ENCODE data around the gene CROCC. TPM values are rescaled to one million over a fixed set of nuclear protein-coding genes. Genes with fewer than 3 reads are reported as not detected.

CROCC gene
- total RNA-seq, 2 experiments from 2014 or later: 27.7 to 28.5 TPM

- Mint-ChIP-seq H3K4me1 (ENCODE audit: low read depth) (peaks cover 4% of the 10 kb centered on the region), H3K27me3 (peaks cover 17% of the 10 kb centered on the region), H3K9me3 (no peaks in the 10 kb centered on the region), H3K36me3 (ENCODE audit: low read depth) (no peaks in the 10 kb centered on the region), H3K4me3 (no peak overlapping the region), H3K27ac (no peak overlapping the region)
- POLR2A ChIA-PET: interaction anchor here (1.0 kb wide), 1 partner anchor 11 kb away, joined by 3 read pairs; no protein-coding TSS in a partner anchor
- DNase-seq: no peak
- intact Hi-C loops (cut with micrococcal nuclease): no loop called here
- CTCF ChIA-PET: no interaction called here
- no peak for TF ChIP-seq CTCF (IDR thresholded peaks at IDR 0.05)
- no peak for ATAC-seq
Observed at GRCh38 chr1:16978139-16978538, 56.4 kb downstream of the CROCC start.

- Mint-ChIP-seq H3K27ac (no peak overlapping the region), H3K36me3 (ENCODE audit: low read depth) (no peaks in the 10 kb centered on the region), H3K4me1 (ENCODE audit: low read depth) (peaks cover 4% of the 10 kb centered on the region), H3K4me3 (no peak overlapping the region), H3K27me3 (peaks cover 20% of the 10 kb centered on the region), H3K9me3 (no peaks in the 10 kb centered on the region)
- DNase-seq: no peak
- ChIA-PET CTCF (interaction anchor here (1.6 kb wide), 1 partner anchor 18 kb away, joined by 5 read pairs; no protein-coding TSS in a partner anchor), POLR2A (interaction anchor here (1.0 kb wide), 1 partner anchor 11 kb away, joined by 3 read pairs; no protein-coding TSS in a partner anchor)
- ATAC-seq: no peak
- intact Hi-C loops (cut with micrococcal nuclease): no loop called here
- TF ChIP-seq CTCF (IDR thresholded peaks at IDR 0.05): no peak
Observed at GRCh38 chr1:16978567-16979474, 57.1 kb downstream of the CROCC start.

- H3K4me1 Mint-ChIP-seq (ENCODE audit: low read depth): peaks cover 4% of the 10 kb centered on the region
- ChIA-PET CTCF (interaction anchor here (1.6 kb wide), 2 partner anchors 19 to 28 kb away, joined by 5 read pairs; no protein-coding TSS in a partner anchor), POLR2A (no interaction called here)
- no peaks in the 10 kb centered on the region for H3K36me3 Mint-ChIP-seq (ENCODE audit: low read depth)
- intact Hi-C loops (cut with micrococcal nuclease): no loop called here
- no peaks in the 10 kb centered on the region for H3K9me3 Mint-ChIP-seq
- H3K4me3 Mint-ChIP-seq: no peak overlapping the region
- peaks cover 20% of the 10 kb centered on the region for H3K27me3 Mint-ChIP-seq
- no peak overlapping the region for H3K27ac Mint-ChIP-seq
- DNase-seq (no peak), ATAC-seq (no peak)
- no peak for TF ChIP-seq CTCF (IDR thresholded peaks at IDR 0.05)
Observed at GRCh38 chr1:16979475-16980327, 58.0 kb downstream of the CROCC start.

- Mint-ChIP-seq H3K27me3 (peaks cover 20% of the 10 kb centered on the region), H3K4me3 (peak within 1 kb of the TSS; percentile 16), H3K4me1 (ENCODE audit: low read depth) (peaks cover 4% of the 10 kb centered on the region), H3K9me3 (no peaks in the 10 kb centered on the region), H3K36me3 (ENCODE audit: low read depth) (peaks cover 1% of the 10 kb centered on the region), H3K27ac (no peak within 1 kb of the TSS)
- intact Hi-C loops (cut with micrococcal nuclease): no loop called here
- DNase-seq (no peak), ATAC-seq (peak; percentile 32)
- no peak for TF ChIP-seq CTCF (IDR thresholded peaks at IDR 0.05)
- ChIA-PET CTCF (interaction anchor here (1.6 kb wide), 1 partner anchor 29 kb away, joined by 5 read pairs; no protein-coding TSS in a partner anchor), POLR2A (interaction anchor here (0.8 kb wide), 1 partner anchor 36 kb away, joined by 3 read pairs; no protein-coding TSS in a partner anchor)
Observed at GRCh38 chr1:16980473-16981268, 58.9 kb downstream of the CROCC start, which contains the start of gene MFAP2. Gene MFAP2, minus strand, starts transcription at chr1:16980620. Its CDS starts 2,347 bp downstream, at chr1:16978273.
